K562 (cell line): ENCODE data around the gene DEPDC4. TPM values are rescaled to one million over a fixed set of nuclear protein-coding genes. Genes with fewer than 3 reads are reported as not detected.

Source experiments
- ATF2 ChIP-seq: sonication (generic); formaldehyde crosslinking; IDR thresholded peaks from 2 replicates; pipeline ENCODE4 v1.8.1; 2022; ENCODE audit warnings: missing genetic modification reagents
- CCAR2 ChIP-seq: fragments of 200-400 bp; formaldehyde crosslinking; IDR thresholded peaks from 2 replicates; pipeline ENCODE4 v1.6.1; 2017; ENCODE audit warnings: mild to moderate bottlenecking, low read depth, low read length
- HMBOX1 ChIP-seq: sonication (generic); IDR thresholded peaks from 2 replicates; pipeline ENCODE4 v1.6.1; 2016
- HOXB6 ChIP-seq: fragments of 250-450 bp; sonication (Bioruptor Pico); IDR thresholded peaks from 2 replicates; pipeline ENCODE4 v1.5.1; 2022; ENCODE audit warnings: mild to moderate bottlenecking, borderline replicate concordance
- ILK ChIP-seq: fragments of 450-650 bp; IDR thresholded peaks from 2 replicates; pipeline ENCODE4 v1.6.1; 2016; ENCODE audit warnings: missing genetic modification characterization, low read depth, mild to moderate bottlenecking, missing compliant biosample characterization, moderate library complexity, borderline replicate concordance
- NFYB ChIP-seq: IDR thresholded peaks from 2 replicates; pipeline ENCODE4 v1.6.1; 2011; ENCODE audit warnings: mild to moderate bottlenecking, moderate library complexity; ENCODE audit not compliant: insufficient read length; ENCODE audit errors: extremely low read depth
- RFX1 ChIP-seq: fragments of 450-650 bp; IDR thresholded peaks from 2 replicates; pipeline ENCODE4 v1.6.1; 2016; ENCODE audit warnings: mild to moderate bottlenecking, moderate library complexity
- RNF2 ChIP-seq: sonication (generic); IDR thresholded peaks from 2 replicates; pipeline ENCODE4 v1.6.1; 2016
- STAT5B ChIP-seq: fragments of 250-450 bp; sonication (Bioruptor Pico); IDR thresholded peaks from 2 replicates; pipeline ENCODE4 v1.8.0; 2021; ENCODE audit warnings: mild to moderate bottlenecking, inconsistent platforms
- USF2 ChIP-seq: sonication (generic); formaldehyde crosslinking; IDR thresholded peaks from 2 replicates; pipeline ENCODE4 v1.5.0; 2020; ENCODE audit warnings: missing genetic modification reagents
- ZFP36 ChIP-seq: fragments of 150-350 bp; IDR thresholded peaks from 2 replicates; pipeline ENCODE4 v1.6.1; 2018; ENCODE audit warnings: low read length, low read depth; ENCODE audit not compliant: partially characterized antibody
- ZFP91 ChIP-seq: sonication (generic); formaldehyde crosslinking; IDR thresholded peaks from 2 replicates; pipeline ENCODE4 v1.8.0; 2022; ENCODE audit warnings: mild to moderate bottlenecking, missing genetic modification reagents
- ZMIZ1 ChIP-seq, 2 experiments: fragments of 150-350 bp in 1 of 2; IDR thresholded peaks; 2 replicates each; pipeline ENCODE4 v1.6.1; 2012 to 2016; ENCODE audit warnings: low read depth in 2 of 2, low read length in 2 of 2, mild to moderate bottlenecking in 1 of 2, moderate library complexity in 1 of 2
- ZNF280A ChIP-seq: fragments of 450-650 bp; IDR thresholded peaks from 2 replicates; pipeline ENCODE4 v1.6.1; 2018; ENCODE audit warnings: mild to moderate bottlenecking, low read depth; ENCODE audit not compliant: partially characterized antibody
- polyA plus RNA-seq, 8 experiments: library from polyadenylated mRNA; depleted of rRNA in 4 of 8; stranded (reverse) in 5 of 8; unstranded in 3 of 8; fragments of >200 nt; fragmentation: Nextera tagmentation in 2 of 8; fragmentation: Illumina TruSeq in 1 of 8; extraction: Ambion mirVana in 2 of 8; extraction: Trizol in 1 of 8; gene quantifications; 2 replicates each; pipeline versions ENCODE4 v1.2.1 to v1.2.3, GENCODE V29; 2011 to 2014; ENCODE audit warnings: inconsistent platforms in 1 of 8, missing spikeins in 1 of 8
- total RNA-seq, 7 experiments: library from RNA; depleted of rRNA in 6 of 7; stranded (reverse); fragments of >200 nt in 6 of 7; fragmentation: Illumina TruSeq in 2 of 7; extraction: Trizol in 2 of 7; gene quantifications; 2 replicates each; pipeline versions ENCODE4 v1.2.1 to v1.2.3, GENCODE V29; 2011 to 2021; ENCODE audit warnings: low replicate concordance in 1 of 7

Gene DEPDC4
- total and polyA plus RNA-seq, 9 of the 15 experiments (the other 6 are each of a cell fraction or from before 2014, with no cell fraction given), result 3.6 to 13.2 (median 7.4) TPM

- no peak for TF ChIP-seq HOXB6 (CRISPR knock-in tag)
- TF ChIP-seq ZFP36, result no peak
- TF ChIP-seq CCAR2, result no peak
- no peak for TF ChIP-seq ATF2 (CRISPR knock-in tag)
- 0 out of 2 replicates have a peak, but pooled peaks have one; percentile 12 for TF ChIP-seq HMBOX1
- TF ChIP-seq RNF2, result no peak
- peak; percentile 98 for TF ChIP-seq RFX1
- no peak for TF ChIP-seq ILK
- no peak for TF ChIP-seq ZMIZ1 (IDR thresholded peaks at IDR 0.05; ENCODE audit: low read depth in 2 of 2, low read length in 2 of 2)
- TF ChIP-seq NFYB, result no peak
- TF ChIP-seq ZFP91 (CRISPR knock-in tag), result no peak
- no peak for TF ChIP-seq STAT5B (CRISPR knock-in tag)
- no peak for TF ChIP-seq USF2 (CRISPR knock-in tag)
- no peak for TF ChIP-seq ZNF280A
Observed at GRCh38 chr12:100200463-100201181, 66.3 kb downstream of the DEPDC4 start, which contains the start of gene ACTR6 (continued).
